K562 (cell line): ENCODE data around the gene STMP1. TPM values are rescaled to one million over a fixed set of nuclear protein-coding genes. Genes with fewer than 3 reads are reported as not detected.

ENCODE experiments used
- BACH1 ChIP-seq: fragments of 200-800 bp; sonication (Bioruptor generic); IDR thresholded peaks from 2 replicates; pipeline ENCODE4 v1.6.1; 2016; ENCODE audit warnings: missing genetic modification characterization, missing compliant biosample characterization
- CREM ChIP-seq: IDR thresholded peaks from 2 replicates; pipeline ENCODE4 v1.6.1; 2014; ENCODE audit warnings: antibody characterized with exemption, low read depth
- CXXC5 ChIP-seq: fragments of 250-450 bp; sonication (Bioruptor Pico); IDR thresholded peaks from 2 replicates; pipeline ENCODE4 v1.8.0; 2022; ENCODE audit warnings: inconsistent platforms, mild to moderate bottlenecking, moderate library complexity
- DMBX1 ChIP-seq: fragments of 250-450 bp; sonication (Bioruptor Pico); IDR thresholded peaks from 2 replicates; pipeline ENCODE4 v1.8.0; 2022; ENCODE audit warnings: inconsistent platforms, mild to moderate bottlenecking, moderate library complexity, borderline replicate concordance
- DPF2 ChIP-seq: fragments of 450-650 bp; IDR thresholded peaks from 2 replicates; pipeline ENCODE4 v1.6.1; 2016
- EP400 ChIP-seq: fragments of 450-650 bp; IDR thresholded peaks from 2 replicates; pipeline ENCODE4 v1.6.1; 2017; ENCODE audit warnings: antibody characterized with exemption, mild to moderate bottlenecking, moderate library complexity
- HDGF ChIP-seq: fragments of 450-650 bp; IDR thresholded peaks from 2 replicates; pipeline ENCODE4 v1.6.1; 2016
- MTA2 ChIP-seq: fragments of 450-650 bp; IDR thresholded peaks from 2 replicates; pipeline ENCODE4 v1.6.1; 2016; ENCODE audit warnings: low read depth
- MTA3 ChIP-seq: fragments of 450-650 bp; formaldehyde crosslinking; IDR thresholded peaks from 2 replicates; pipeline ENCODE4 v1.6.1; 2017; ENCODE audit warnings: mild to moderate bottlenecking, borderline replicate concordance
- NBN ChIP-seq: fragments of 450-650 bp; IDR thresholded peaks from 2 replicates; pipeline ENCODE4 v1.6.1; 2016; ENCODE audit warnings: low read depth, mild to moderate bottlenecking
- NFYB ChIP-seq: IDR thresholded peaks from 2 replicates; pipeline ENCODE4 v1.6.1; 2011; ENCODE audit warnings: mild to moderate bottlenecking, moderate library complexity; ENCODE audit not compliant: insufficient read length; ENCODE audit errors: extremely low read depth
- NONO ChIP-seq, 2 experiments: fragments of 200-400 bp in 1 of 2; fragments of 450-650 bp in 1 of 2; formaldehyde crosslinking in 1 of 2; IDR thresholded peaks; 2 replicates each; pipeline ENCODE4 v1.6.1; 2017; ENCODE audit warnings: low read depth in 2 of 2, mild to moderate bottlenecking in 2 of 2, moderate library complexity in 2 of 2, low read length in 1 of 2
- POLR2A ChIP-seq: fragments of 450-650 bp; conservative IDR thresholded peaks from 2 replicates; pipeline ENCODE4 v1.6.1; 2016
- POLR2B ChIP-seq: fragments of 450-650 bp; IDR thresholded peaks from 2 replicates; pipeline ENCODE4 v1.6.1; 2018; ENCODE audit warnings: low read depth; ENCODE audit not compliant: partially characterized antibody
- TAL1 ChIP-seq: fragments of 450-650 bp; IDR thresholded peaks from 2 replicates; pipeline ENCODE4 v1.6.1; 2016; ENCODE audit warnings: mild to moderate bottlenecking
- YBX1 ChIP-seq: fragments of 450-650 bp; IDR thresholded peaks from 2 replicates; pipeline ENCODE4 v1.7.1; 2016; ENCODE audit warnings: mild to moderate bottlenecking
- ZC3H11A ChIP-seq: IDR thresholded peaks from 2 replicates; pipeline ENCODE4 v1.6.1; 2012; ENCODE audit warnings: low read depth, low read length, improper control_type of control experiment
- ZNF274 ChIP-seq: IDR thresholded peaks from 2 replicates; pipeline ENCODE4 v1.6.1; 2011; ENCODE audit warnings: low read depth, mild to moderate bottlenecking, low read length, moderate library complexity, borderline replicate concordance
- ZNF584 ChIP-seq: fragments of 200-800 bp; sonication (Bioruptor generic); IDR thresholded peaks from 2 replicates; pipeline ENCODE4 v1.6.1; 2016; ENCODE audit warnings: low read depth, mild to moderate bottlenecking, missing genetic modification characterization, missing compliant biosample characterization
- ZNF644 ChIP-seq: fragments of 200-800 bp; sonication (Bioruptor generic); IDR thresholded peaks from 2 replicates; pipeline ENCODE4 v1.6.1; 2016; ENCODE audit warnings: low read depth, missing genetic modification characterization, missing compliant biosample characterization
- polyA plus RNA-seq, 8 experiments: library from polyadenylated mRNA; depleted of rRNA in 4 of 8; stranded (reverse) in 5 of 8; unstranded in 3 of 8; fragments of >200 nt; fragmentation: Nextera tagmentation in 2 of 8; fragmentation: Illumina TruSeq in 1 of 8; extraction: Ambion mirVana in 2 of 8; extraction: Trizol in 1 of 8; gene quantifications; 2 replicates each; pipeline versions ENCODE4 v1.2.1 to v1.2.3, GENCODE V29; 2011 to 2014; ENCODE audit warnings: inconsistent platforms in 1 of 8, missing spikeins in 1 of 8
- total RNA-seq, 7 experiments: library from RNA; depleted of rRNA in 6 of 7; stranded (reverse); fragments of >200 nt in 6 of 7; fragmentation: Illumina TruSeq in 2 of 7; extraction: Trizol in 2 of 7; gene quantifications; 2 replicates each; pipeline versions ENCODE4 v1.2.1 to v1.2.3, GENCODE V29; 2011 to 2021; ENCODE audit warnings: low replicate concordance in 1 of 7
- TF ChIP-seq, protein P1 (sequence below): sonication (generic); formaldehyde crosslinking; IDR thresholded peaks from 2 replicates; pipeline ENCODE4 v1.8.0; 2022; ENCODE audit warnings: mild to moderate bottlenecking, missing genetic modification reagents, borderline replicate concordance
- TF ChIP-seq, protein P2 (sequence below): fragments of 450-650 bp; IDR thresholded peaks from 2 replicates; pipeline ENCODE4 v1.6.1; 2017; ENCODE audit warnings: antibody characterized with exemption
- TF ChIP-seq, protein P3 (sequence below): fragments of 450-650 bp; conservative IDR thresholded peaks from 2 replicates; pipeline ENCODE4 v1.6.1; 2016; ENCODE audit warnings: missing genetic modification characterization, low read depth, mild to moderate bottlenecking, control low read depth, missing compliant biosample characterization

The STMP1 gene
- total and polyA plus RNA-seq, 9 of the 15 experiments (the other 6 are each of a cell fraction or from before 2014, with no cell fraction given), result 10.6 to 249 (median 56.8) TPM

DNA sequence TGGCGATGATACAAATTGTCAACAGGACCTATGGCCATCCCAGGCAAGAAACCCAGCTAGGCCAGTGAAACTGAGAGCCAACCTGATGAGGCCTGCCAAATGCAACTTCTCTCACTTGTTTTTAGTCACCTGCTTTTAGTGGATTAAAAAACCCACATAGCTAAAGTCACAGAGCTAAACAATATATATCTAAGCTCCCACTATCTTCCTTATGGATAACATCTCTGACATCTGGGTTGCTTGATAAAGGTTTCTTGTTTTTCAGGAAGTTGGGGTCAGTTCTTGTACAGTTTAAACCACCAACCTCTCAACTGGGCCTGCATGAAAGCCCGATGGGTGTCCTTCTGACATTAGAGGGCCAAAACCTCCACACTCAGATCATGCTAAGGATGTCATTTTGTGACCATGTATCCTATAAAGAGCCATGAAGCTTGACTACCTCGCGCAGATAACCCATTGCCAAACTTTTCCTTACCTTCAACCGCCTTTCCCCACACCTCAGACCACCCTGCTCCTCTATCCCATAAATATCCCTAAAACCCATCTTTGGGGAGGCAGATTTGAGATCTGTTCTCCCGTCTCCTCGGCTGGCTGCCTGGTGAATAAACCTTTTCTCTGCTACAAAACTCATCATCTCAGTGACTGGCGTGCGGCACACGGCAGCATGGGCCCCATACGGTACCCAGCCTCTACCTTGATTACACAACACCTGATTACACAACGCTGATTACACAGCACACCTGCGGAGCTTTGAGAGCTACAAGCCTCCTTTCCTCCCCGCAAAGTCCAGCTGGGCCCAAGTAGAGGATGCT lies 797 bp upstream of the STMP1 start (continued):
- TF ChIP-seq ZNF274 (no peak), MTA2 (peak; percentile 62), EP400 (no peak), NONO (IDR thresholded peaks at IDR 0.05; ENCODE audit: low read depth in 2 of 2, low read length in 1 of 2) (peak in 1 of 2 experiments; percentile 57; a peak in 1 of 4 replicates), DMBX1 (CRISPR knock-in tag) (0 out of 2 replicates have a peak, but pooled peaks have one; percentile 45), MTA3 (no peak), ZNF584 (peak; percentile 61; the same call in 1 of the 2 replicates), BACH1 (tag) (peak; percentile 49; the same call in 1 of the 2 replicates), CXXC5 (CRISPR knock-in tag) (peak; percentile 7; the same call in 1 of the 2 replicates), ZNF644 (peak; percentile 83; the same call in 1 of the 2 replicates), DPF2 (peak; percentile 80), POLR2A (no peak), ZC3H11A (no peak), POLR2B (no peak), NFYB (no peak), NBN (peak; percentile 11; the same call in 1 of the 2 replicates), YBX1 (no peak), TAL1 (peak; percentile 75), HDGF (peak; percentile 95; the same call in 1 of the 2 replicates), CREM (no peak; the same call in 1 of the 2 replicates)
- TF ChIP-seq, protein P1, sequence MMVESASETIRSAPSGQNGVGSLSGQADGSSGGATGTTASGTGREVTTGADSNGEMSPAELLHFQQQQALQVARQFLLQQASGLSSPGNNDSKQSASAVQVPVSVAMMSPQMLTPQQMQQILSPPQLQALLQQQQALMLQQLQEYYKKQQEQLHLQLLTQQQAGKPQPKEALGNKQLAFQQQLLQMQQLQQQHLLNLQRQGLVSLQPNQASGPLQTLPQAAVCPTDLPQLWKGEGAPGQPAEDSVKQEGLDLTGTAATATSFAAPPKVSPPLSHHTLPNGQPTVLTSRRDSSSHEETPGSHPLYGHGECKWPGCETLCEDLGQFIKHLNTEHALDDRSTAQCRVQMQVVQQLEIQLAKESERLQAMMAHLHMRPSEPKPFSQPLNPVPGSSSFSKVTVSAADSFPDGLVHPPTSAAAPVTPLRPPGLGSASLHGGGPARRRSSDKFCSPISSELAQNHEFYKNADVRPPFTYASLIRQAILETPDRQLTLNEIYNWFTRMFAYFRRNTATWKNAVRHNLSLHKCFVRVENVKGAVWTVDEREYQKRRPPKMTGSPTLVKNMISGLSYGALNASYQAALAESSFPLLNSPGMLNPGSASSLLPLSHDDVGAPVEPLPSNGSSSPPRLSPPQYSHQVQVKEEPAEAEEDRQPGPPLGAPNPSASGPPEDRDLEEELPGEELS (CRISPR knock-in tag), result no peak
- TF ChIP-seq, protein P2, sequence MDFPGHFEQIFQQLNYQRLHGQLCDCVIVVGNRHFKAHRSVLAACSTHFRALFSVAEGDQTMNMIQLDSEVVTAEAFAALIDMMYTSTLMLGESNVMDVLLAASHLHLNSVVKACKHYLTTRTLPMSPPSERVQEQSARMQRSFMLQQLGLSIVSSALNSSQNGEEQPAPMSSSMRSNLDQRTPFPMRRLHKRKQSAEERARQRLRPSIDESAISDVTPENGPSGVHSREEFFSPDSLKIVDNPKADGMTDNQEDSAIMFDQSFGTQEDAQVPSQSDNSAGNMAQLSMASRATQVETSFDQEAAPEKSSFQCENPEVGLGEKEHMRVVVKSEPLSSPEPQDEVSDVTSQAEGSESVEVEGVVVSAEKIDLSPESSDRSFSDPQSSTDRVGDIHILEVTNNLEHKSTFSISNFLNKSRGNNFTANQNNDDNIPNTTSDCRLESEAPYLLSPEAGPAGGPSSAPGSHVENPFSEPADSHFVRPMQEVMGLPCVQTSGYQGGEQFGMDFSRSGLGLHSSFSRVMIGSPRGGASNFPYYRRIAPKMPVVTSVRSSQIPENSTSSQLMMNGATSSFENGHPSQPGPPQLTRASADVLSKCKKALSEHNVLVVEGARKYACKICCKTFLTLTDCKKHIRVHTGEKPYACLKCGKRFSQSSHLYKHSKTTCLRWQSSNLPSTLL, result 0 out of 2 replicates have a peak, but pooled peaks have one; percentile 56
- TF ChIP-seq, protein P3, sequence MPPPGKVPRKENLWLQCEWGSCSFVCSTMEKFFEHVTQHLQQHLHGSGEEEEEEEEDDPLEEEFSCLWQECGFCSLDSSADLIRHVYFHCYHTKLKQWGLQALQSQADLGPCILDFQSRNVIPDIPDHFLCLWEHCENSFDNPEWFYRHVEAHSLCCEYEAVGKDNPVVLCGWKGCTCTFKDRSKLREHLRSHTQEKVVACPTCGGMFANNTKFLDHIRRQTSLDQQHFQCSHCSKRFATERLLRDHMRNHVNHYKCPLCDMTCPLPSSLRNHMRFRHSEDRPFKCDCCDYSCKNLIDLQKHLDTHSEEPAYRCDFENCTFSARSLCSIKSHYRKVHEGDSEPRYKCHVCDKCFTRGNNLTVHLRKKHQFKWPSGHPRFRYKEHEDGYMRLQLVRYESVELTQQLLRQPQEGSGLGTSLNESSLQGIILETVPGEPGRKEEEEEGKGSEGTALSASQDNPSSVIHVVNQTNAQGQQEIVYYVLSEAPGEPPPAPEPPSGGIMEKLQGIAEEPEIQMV (tag), result no peak
